Inferior parietal cortex (tissue), 1 donor: Measurements from ENCODE around the gene ROR1.

ENCODE experiments used
- DNase-seq: peaks from one replicate; pipeline ENCODE4 v3.0.0-alpha.2; 2016; ENCODE audit errors: extremely low spot score

ROR1 gene

GRCh38 chr1:64228167-64228957 lies 454.5 kb downstream of the ROR1 start:
- DNase-seq: no peak

DNA sequence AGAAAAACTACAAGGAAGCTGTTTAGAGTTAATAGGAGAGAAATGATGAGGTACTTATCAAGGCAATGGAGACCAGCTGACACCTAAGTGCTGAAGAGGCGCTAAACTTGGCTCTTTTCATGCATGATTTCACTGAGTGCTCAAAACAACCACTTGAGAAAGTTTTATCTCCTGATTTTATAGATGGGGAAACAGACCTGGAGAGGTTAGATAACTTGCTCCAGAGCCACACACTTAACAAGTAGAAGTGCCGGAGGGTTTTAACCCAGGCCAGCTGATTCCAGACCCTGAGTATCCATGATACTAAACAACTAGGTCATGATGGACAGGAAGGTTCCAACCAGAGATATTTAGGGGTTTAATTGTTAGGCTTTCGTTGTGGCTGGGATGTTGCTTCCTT lies 455.5 kb downstream of the ROR1 start:
- no peak for DNase-seq
